SK-N-SH treated with all-trans-retinoic acid at 6 μM for 48 hours (cell line): ENCODE results near the gene TULP1.

ENCODE experiments used
- ATAC-seq: fragments of 200-7000 bp; cut with Tn5 transposase; 3 replicates; pipeline ENCODE4 v1.9.1; 2020; ENCODE audit warnings: mild to moderate bottlenecking, moderate library complexity
- BACH2 ChIP-seq: fragments of 250-450 bp; sonication (Bioruptor Pico); IDR thresholded peaks from 2 replicates; pipeline ENCODE4 v1.9.0; 2021; ENCODE audit warnings: mild to moderate bottlenecking, borderline replicate concordance
- CSDC2 ChIP-seq: fragments of 250-450 bp; sonication (Bioruptor Pico); IDR thresholded peaks from 2 replicates; pipeline ENCODE4 v1.5.0; 2020; ENCODE audit warnings: mild to moderate bottlenecking, moderate library complexity
- ESRRG ChIP-seq: fragments of 250-450 bp; sonication (Bioruptor Pico); IDR thresholded peaks from 2 replicates; pipeline ENCODE4 v1.6.1; 2021; ENCODE audit warnings: mild to moderate bottlenecking
- GLIS3 ChIP-seq: fragments of 250-450 bp; sonication (Bioruptor Pico); IDR thresholded peaks from 2 replicates; pipeline ENCODE4 v1.5.0; 2020; ENCODE audit warnings: mild to moderate bottlenecking, moderate library complexity
- ISL1 ChIP-seq: fragments of 250-450 bp; sonication (Bioruptor Pico); IDR thresholded peaks from 2 replicates; pipeline ENCODE4 v2.1.2; 2022; ENCODE audit warnings: mild to moderate bottlenecking, moderate library complexity
- OSR1 ChIP-seq: fragments of 250-450 bp; sonication (Bioruptor Pico); IDR thresholded peaks from 2 replicates; pipeline ENCODE4 v1.8.0; 2022; ENCODE audit warnings: moderate library complexity, mild to moderate bottlenecking, inconsistent platforms
- PPARA ChIP-seq: fragments of 250-450 bp; sonication (Bioruptor Pico); IDR thresholded peaks from 2 replicates; pipeline ENCODE4 v1.5.0; 2020; ENCODE audit warnings: mild to moderate bottlenecking, borderline replicate concordance
- TCF4 ChIP-seq: fragments of 250-450 bp; sonication (Bioruptor Pico); IDR thresholded peaks from 2 replicates; pipeline ENCODE4 v1.8.0; 2021; ENCODE audit warnings: mild to moderate bottlenecking, moderate library complexity, borderline replicate concordance
- TOX ChIP-seq: fragments of 250-450 bp; sonication (Bioruptor Pico); IDR thresholded peaks from 2 replicates; pipeline ENCODE4 v1.8.0; 2021; ENCODE audit warnings: mild to moderate bottlenecking, moderate library complexity, borderline replicate concordance
- ZC3H10 ChIP-seq: fragments of 250-450 bp; sonication (Bioruptor Pico); IDR thresholded peaks from 2 replicates; pipeline ENCODE4 v1.5.1; 2021; ENCODE audit warnings: mild to moderate bottlenecking, moderate library complexity
- ZFP3 ChIP-seq: fragments of 250-450 bp; sonication (Bioruptor Pico); IDR thresholded peaks from 2 replicates; pipeline ENCODE4 v1.5.0; 2020; ENCODE audit warnings: mild to moderate bottlenecking, moderate library complexity
- ZFP30 ChIP-seq: fragments of 450-650 bp; formaldehyde crosslinking; IDR thresholded peaks from 2 replicates; pipeline ENCODE4 v1.5.0; 2022; ENCODE audit warnings: mild to moderate bottlenecking, moderate library complexity
- ZNF565 ChIP-seq: fragments of 450-650 bp; formaldehyde crosslinking; conservative IDR thresholded peaks from 2 replicates; pipeline ENCODE4 v1.5.0; 2020; ENCODE audit warnings: low read depth, mild to moderate bottlenecking, moderate library complexity
- ZNF70 ChIP-seq: fragments of 450-650 bp; formaldehyde crosslinking; IDR thresholded peaks from 2 replicates; pipeline ENCODE4 v1.5.0; 2020; ENCODE audit warnings: mild to moderate bottlenecking, moderate library complexity
- TF ChIP-seq, protein P1 (sequence below): fragments of 250-450 bp; sonication (Bioruptor Pico); IDR thresholded peaks from 2 replicates; pipeline ENCODE4 v1.8.0; 2020; ENCODE audit warnings: mild to moderate bottlenecking, moderate library complexity, borderline replicate concordance
- TF ChIP-seq, protein P2 (sequence below): fragments of 250-450 bp; sonication (Bioruptor Pico); IDR thresholded peaks from 2 replicates; pipeline ENCODE4 v1.8.0; 2021; ENCODE audit warnings: low read depth, mild to moderate bottlenecking, moderate library complexity, borderline replicate concordance
- TF ChIP-seq, protein P3 (sequence below): fragments of 250-450 bp; sonication (Bioruptor Pico); IDR thresholded peaks from 2 replicates; pipeline ENCODE4 v1.5.1; 2021; ENCODE audit warnings: mild to moderate bottlenecking, moderate library complexity
- TF ChIP-seq, protein P4 (sequence below): fragments of 250-450 bp; sonication (Bioruptor Pico); IDR thresholded peaks from 2 replicates; pipeline ENCODE4 v1.5.1; 2020; ENCODE audit warnings: low read depth, mild to moderate bottlenecking, moderate library complexity
- TF ChIP-seq, protein P5 (sequence below): fragments of 250-450 bp; sonication (Bioruptor Pico); IDR thresholded peaks from 2 replicates; pipeline ENCODE4 v1.5.0; 2020; ENCODE audit warnings: mild to moderate bottlenecking, moderate library complexity

The TULP1 gene

DNA sequence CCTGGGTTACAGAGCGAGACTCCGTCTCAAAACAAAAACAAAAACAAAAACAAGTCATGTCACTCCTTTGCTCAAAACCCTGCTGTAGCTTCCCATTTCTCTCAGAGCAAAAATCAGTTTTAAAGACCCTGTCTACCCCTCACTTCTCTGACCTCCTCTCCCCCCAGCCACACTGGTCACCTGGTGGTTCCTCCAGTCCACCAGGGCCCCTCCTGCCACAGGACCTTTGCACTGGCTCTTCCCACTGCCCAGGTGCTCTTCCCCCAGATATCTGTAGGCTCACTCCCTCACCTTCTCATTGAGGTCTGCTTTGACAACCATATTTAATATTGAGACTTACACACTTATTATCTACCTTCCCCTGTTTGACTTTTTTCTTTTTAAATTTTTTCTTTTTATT is 10.9 kb downstream of the TULP1 start:
- no peak for TF ChIP-seq ZNF70 (CRISPR knock-in tag)
- no peak for TF ChIP-seq GLIS3 (CRISPR knock-in tag)
- TF ChIP-seq, protein P1, sequence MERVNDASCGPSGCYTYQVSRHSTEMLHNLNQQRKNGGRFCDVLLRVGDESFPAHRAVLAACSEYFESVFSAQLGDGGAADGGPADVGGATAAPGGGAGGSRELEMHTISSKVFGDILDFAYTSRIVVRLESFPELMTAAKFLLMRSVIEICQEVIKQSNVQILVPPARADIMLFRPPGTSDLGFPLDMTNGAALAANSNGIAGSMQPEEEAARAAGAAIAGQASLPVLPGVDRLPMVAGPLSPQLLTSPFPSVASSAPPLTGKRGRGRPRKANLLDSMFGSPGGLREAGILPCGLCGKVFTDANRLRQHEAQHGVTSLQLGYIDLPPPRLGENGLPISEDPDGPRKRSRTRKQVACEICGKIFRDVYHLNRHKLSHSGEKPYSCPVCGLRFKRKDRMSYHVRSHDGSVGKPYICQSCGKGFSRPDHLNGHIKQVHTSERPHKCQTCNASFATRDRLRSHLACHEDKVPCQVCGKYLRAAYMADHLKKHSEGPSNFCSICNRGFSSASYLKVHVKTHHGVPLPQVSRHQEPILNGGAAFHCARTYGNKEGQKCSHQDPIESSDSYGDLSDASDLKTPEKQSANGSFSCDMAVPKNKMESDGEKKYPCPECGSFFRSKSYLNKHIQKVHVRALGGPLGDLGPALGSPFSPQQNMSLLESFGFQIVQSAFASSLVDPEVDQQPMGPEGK, result no peak
- TF ChIP-seq ESRRG (CRISPR knock-in tag), result no peak
- TF ChIP-seq, protein P2, sequence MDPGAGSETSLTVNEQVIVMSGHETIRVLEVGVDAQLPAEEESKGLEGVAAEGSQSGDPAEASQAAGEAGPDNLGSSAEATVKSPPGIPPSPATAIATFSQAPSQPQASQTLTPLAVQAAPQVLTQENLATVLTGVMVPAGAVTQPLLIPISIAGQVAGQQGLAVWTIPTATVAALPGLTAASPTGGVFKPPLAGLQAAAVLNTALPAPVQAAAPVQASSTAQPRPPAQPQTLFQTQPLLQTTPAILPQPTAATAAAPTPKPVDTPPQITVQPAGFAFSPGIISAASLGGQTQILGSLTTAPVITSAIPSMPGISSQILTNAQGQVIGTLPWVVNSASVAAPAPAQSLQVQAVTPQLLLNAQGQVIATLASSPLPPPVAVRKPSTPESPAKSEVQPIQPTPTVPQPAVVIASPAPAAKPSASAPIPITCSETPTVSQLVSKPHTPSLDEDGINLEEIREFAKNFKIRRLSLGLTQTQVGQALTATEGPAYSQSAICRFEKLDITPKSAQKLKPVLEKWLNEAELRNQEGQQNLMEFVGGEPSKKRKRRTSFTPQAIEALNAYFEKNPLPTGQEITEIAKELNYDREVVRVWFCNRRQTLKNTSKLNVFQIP (CRISPR knock-in tag), result no peak
- TF ChIP-seq, protein P3, sequence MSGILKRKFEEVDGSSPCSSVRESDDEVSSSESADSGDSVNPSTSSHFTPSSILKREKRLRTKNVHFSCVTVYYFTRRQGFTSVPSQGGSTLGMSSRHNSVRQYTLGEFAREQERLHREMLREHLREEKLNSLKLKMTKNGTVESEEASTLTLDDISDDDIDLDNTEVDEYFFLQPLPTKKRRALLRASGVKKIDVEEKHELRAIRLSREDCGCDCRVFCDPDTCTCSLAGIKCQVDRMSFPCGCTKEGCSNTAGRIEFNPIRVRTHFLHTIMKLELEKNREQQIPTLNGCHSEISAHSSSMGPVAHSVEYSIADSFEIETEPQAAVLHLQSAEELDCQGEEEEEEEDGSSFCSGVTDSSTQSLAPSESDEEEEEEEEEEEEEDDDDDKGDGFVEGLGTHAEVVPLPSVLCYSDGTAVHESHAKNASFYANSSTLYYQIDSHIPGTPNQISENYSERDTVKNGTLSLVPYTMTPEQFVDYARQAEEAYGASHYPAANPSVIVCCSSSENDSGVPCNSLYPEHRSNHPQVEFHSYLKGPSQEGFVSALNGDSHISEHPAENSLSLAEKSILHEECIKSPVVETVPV (CRISPR knock-in tag), result no peak
- no peak for TF ChIP-seq BACH2
- TF ChIP-seq ZFP3, result no peak
- no peak for TF ChIP-seq ZFP30
- TF ChIP-seq, protein P4, sequence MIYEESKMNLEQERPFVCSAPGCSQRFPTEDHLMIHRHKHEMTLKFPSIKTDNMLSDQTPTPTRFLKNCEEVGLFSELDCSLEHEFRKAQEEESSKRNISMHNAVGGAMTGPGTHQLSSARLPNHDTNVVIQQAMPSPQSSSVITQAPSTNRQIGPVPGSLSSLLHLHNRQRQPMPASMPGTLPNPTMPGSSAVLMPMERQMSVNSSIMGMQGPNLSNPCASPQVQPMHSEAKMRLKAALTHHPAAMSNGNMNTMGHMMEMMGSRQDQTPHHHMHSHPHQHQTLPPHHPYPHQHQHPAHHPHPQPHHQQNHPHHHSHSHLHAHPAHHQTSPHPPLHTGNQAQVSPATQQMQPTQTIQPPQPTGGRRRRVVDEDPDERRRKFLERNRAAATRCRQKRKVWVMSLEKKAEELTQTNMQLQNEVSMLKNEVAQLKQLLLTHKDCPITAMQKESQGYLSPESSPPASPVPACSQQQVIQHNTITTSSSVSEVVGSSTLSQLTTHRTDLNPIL, result no peak
- TF ChIP-seq ISL1, result no peak
- TF ChIP-seq, protein P5, sequence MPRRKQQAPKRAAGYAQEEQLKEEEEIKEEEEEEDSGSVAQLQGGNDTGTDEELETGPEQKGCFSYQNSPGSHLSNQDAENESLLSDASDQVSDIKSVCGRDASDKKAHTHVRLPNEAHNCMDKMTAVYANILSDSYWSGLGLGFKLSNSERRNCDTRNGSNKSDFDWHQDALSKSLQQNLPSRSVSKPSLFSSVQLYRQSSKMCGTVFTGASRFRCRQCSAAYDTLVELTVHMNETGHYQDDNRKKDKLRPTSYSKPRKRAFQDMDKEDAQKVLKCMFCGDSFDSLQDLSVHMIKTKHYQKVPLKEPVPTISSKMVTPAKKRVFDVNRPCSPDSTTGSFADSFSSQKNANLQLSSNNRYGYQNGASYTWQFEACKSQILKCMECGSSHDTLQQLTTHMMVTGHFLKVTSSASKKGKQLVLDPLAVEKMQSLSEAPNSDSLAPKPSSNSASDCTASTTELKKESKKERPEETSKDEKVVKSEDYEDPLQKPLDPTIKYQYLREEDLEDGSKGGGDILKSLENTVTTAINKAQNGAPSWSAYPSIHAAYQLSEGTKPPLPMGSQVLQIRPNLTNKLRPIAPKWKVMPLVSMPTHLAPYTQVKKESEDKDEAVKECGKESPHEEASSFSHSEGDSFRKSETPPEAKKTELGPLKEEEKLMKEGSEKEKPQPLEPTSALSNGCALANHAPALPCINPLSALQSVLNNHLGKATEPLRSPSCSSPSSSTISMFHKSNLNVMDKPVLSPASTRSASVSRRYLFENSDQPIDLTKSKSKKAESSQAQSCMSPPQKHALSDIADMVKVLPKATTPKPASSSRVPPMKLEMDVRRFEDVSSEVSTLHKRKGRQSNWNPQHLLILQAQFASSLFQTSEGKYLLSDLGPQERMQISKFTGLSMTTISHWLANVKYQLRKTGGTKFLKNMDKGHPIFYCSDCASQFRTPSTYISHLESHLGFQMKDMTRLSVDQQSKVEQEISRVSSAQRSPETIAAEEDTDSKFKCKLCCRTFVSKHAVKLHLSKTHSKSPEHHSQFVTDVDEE (CRISPR knock-in tag), result no peak
- no peak for TF ChIP-seq ZNF565 (CRISPR knock-in tag)
- no peak for ATAC-seq

DNA sequence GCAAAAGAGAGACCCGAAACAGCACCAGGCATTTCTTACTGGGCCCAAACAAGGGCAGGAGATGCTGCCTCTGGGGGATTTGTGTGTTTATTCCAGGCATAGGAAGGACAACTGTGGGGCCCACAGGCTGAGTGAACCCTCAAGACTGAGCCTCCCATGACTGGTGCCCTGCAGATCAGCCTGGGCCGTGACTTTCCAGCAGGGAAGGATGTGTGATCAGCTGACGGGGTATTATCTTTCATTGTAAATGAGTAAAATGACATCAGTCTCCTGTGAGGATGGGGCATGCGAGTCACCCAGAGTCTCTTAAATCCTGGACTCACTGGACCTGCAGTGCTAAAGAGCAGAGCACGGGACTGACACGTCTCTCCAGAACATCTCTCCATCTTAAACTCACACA is 11.9 kb downstream of the TULP1 start:
- ATAC-seq, result no peak
- TF ChIP-seq, protein P3 (CRISPR knock-in tag), result no peak
- TF ChIP-seq ZNF70 (CRISPR knock-in tag), result no peak
- TF ChIP-seq OSR1 (CRISPR knock-in tag), result no peak
- no peak for TF ChIP-seq ZC3H10 (CRISPR knock-in tag)
- TF ChIP-seq CSDC2, result no peak
- no peak for TF ChIP-seq TCF4 (CRISPR knock-in tag)
- TF ChIP-seq PPARA (CRISPR knock-in tag), result no peak
- TF ChIP-seq, protein P1, result no peak
- TF ChIP-seq ESRRG (CRISPR knock-in tag), result no peak
- TF ChIP-seq ZFP3, result no peak
- TF ChIP-seq ISL1, result no peak
- no peak for TF ChIP-seq BACH2
- TF ChIP-seq ZFP30, result no peak
- TF ChIP-seq TOX (CRISPR knock-in tag), result no peak
